ENCODE data around the gene SULT1B1.
"Not testable (repeated sequence)": the region's sequence is repeated elsewhere in the genome, so short reads cannot be mapped to it uniquely, and the experiment has no call there.

The SULT1B1 gene

GRCh38 chr4:69760455-69760854, at the start of gene SULT1B1:
Gene SULT1B1, minus strand, starts transcription at chr4:69760620. Its CDS starts 5,403 bp downstream, at chr4:69755217.
- peak; percentile 16 for DNase-seq (ENCODE audit: low read depth)

GRCh38 chr4:69800599-69800998, 40.2 kb upstream of the SULT1B1 start:
- DNase-seq (ENCODE audit: low read depth) = no peak

GRCh38 chr4:69799337-69799736, 38.9 kb upstream of the SULT1B1 start:
- no peak for DNase-seq (ENCODE audit: low read depth)

- no peak for DNase-seq (ENCODE audit: low read depth)
These were observed 33.3 kb upstream of the SULT1B1 start for GRCh38 chr4:69793732-69794131.

GRCh38 chr4:69787879-69788278, 27.5 kb upstream of the SULT1B1 start:
- DNase-seq (ENCODE audit: low read depth) = no peak

- no peak for DNase-seq (ENCODE audit: low read depth)
These were observed 26.1 kb upstream of the SULT1B1 start for GRCh38 chr4:69786547-69786946.

- DNase-seq (ENCODE audit: low read depth) = no peak
These were observed 24.9 kb upstream of the SULT1B1 start for GRCh38 chr4:69785211-69785831.

- DNase-seq (ENCODE audit: low read depth) = no peak
These were observed 22.4 kb upstream of the SULT1B1 start for GRCh38 chr4:69782651-69783310.

- no peak for DNase-seq (ENCODE audit: low read depth)
These were observed 21.3 kb upstream of the SULT1B1 start for GRCh38 chr4:69781458-69782418.

- DNase-seq (ENCODE audit: low read depth) = no peak
These were observed 19.7 kb upstream of the SULT1B1 start for GRCh38 chr4:69780141-69780540.

GRCh38 chr4:69776696-69777095, 16.3 kb upstream of the SULT1B1 start:
- no peak for DNase-seq (ENCODE audit: low read depth)

GRCh38 chr4:69775321-69775867, 15.0 kb upstream of the SULT1B1 start:
- DNase-seq (ENCODE audit: low read depth) = no peak

- DNase-seq (ENCODE audit: low read depth) = no peak
These were observed 13.1 kb upstream of the SULT1B1 start for GRCh38 chr4:69773484-69773883.

GRCh38 chr4:69768554-69768953, 8.1 kb upstream of the SULT1B1 start:
- DNase-seq (ENCODE audit: low read depth) = not testable (repeated sequence)

GRCh38 chr4:69765751-69766150, 5.3 kb upstream of the SULT1B1 start:
- DNase-seq (ENCODE audit: low read depth) = no peak

GRCh38 chr4:69764311-69764710, 3.9 kb upstream of the SULT1B1 start:
- DNase-seq (ENCODE audit: low read depth) = no peak

- no peak for DNase-seq (ENCODE audit: low read depth)
These were observed 2.8 kb upstream of the SULT1B1 start for GRCh38 chr4:69763233-69763632.

- DNase-seq (ENCODE audit: low read depth) = no peak
These were observed 1.2 kb downstream of the SULT1B1 start for GRCh38 chr4:69759189-69759604.

GRCh38 chr4:69757464-69757863, 3.0 kb downstream of the SULT1B1 start:
- no peak for DNase-seq (ENCODE audit: low read depth)

GRCh38 chr4:69754926-69755580, 5.4 kb downstream of the SULT1B1 start:
- DNase-seq (ENCODE audit: low read depth) = no peak

- no peak for DNase-seq (ENCODE audit: low read depth)
These were observed 6.7 kb downstream of the SULT1B1 start for GRCh38 chr4:69753686-69754085.

GRCh38 chr4:69750346-69750745, 10.1 kb downstream of the SULT1B1 start:
- no peak for DNase-seq (ENCODE audit: low read depth)
